Inflammatory macrophage (primary cell): ENCODE measurements around the gene ADAM8.
"Not testable (repeated sequence)": the region's sequence is repeated elsewhere in the genome, so short reads cannot be mapped to it uniquely, and the experiment has no call there.

Source experiments
- DNase-seq, 2 donors: peaks; one replicate each; pipeline ENCODE4 v3.0.0-alpha.2; 2020 to 2022
- total RNA-seq, 18 experiments: gene quantifications; one replicate each; lab custom pipeline; 2026; ENCODE audit warnings: mixed read lengths in 6 of 18, inconsistent platforms in 2 of 18; lab: John Stamatoyannopoulos, UW

Gene ADAM8
- total RNA-seq: 2.6 to 20.7 (median 4.9) reads per million in 18 experiments

DNA sequence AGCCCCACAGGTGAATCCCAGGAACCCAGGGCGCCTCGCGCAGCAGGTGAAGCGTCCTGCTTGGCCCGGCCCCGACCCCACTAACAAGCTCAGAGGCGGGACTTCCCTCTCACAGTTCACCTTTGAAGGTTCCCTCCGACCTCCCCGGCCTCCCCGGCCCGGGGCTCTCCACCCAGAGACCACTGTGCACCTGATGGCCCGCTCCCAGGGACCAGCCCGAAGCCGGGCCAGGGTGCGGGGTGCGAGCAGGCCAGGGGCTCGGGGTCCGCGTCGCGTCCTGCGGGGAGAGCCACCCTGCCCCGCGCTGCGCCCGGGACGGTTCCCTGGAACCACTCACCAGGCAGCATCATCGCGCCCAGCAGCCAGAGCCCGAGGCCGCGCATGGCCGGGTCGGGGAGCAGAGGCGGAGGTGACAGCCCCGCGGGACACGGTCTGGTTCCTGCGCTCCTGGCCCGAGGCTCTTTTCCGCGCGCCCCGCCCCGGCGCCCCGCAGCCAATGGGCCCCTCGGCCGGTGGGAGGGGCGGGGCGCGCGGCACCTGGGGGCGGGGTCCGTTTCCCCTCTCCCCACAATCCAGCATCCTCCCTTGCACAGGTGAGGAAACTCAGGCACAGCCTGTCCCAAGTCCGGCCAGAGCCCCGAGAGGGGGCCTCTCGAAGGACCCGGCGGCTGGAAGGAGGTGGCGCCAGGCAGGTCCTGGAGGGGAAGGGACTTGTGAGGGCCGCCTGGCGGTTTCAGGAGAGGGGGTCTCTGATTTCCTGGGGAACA lies at the start of gene ADAM8:
Gene ADAM8, minus strand, starts transcription at position 434 of the 767 bp plus-strand sequence. Its CDS starts 51 bp downstream, at position 383.
- peak; percentile 3 to 22 for DNase-seq

DNA sequence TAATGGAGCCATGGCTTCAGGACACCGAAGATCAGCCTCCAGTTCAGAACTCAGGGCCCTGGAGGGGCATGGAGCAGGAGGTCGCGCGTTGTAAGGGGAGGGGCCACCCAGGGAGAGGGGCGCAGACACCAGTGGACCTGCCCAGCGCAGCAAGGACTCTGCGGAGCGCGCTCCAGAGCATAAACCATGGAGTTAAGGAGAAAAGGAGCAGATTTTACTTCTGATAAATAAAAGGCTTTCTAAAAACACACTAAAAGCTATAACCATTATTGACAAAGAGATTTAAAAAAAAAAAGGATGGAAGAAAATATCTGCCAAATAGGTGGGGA lies 49.5 kb upstream of the ADAM8 start:
- no peak for DNase-seq

DNA sequence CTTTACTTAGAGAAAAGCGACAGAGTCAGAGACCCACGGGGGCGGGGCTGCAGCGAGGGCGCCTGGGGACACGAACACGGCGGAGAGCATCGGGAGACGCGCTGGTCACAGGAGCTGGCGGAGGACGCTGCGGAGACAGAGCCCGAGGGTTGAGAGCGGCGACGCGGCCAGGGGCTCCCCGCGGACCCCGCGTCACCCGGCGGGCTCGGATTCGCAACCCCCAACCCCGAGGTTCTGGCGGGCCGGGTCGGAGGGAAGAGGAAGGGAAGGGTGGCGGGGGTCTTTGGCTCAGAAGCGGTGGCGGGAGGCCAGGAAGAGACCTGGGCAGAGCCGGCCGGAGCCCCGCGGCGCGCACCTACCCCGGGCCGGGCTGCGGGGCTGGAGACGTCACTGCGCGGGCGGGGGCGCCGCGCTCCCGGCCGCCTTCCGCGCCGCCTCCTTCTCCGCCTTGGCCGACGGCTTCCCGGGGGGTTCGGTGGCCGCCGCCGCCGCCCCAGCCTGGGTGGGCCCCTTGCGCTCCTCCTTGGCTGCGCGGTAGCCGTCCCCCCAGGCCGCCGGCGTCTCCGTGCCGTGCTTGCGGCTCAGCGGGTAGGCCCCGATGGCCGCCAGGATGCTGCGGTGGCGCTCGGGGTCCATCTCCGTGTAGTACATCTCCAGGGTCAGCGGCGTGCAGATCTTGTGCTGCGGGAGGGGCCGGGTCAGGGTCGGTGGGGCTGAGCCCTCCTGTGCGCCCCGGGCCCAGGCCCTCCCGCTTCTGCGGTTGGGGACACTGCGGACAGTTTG lies 49.0 kb upstream of the ADAM8 start:
- no peak for DNase-seq

DNA sequence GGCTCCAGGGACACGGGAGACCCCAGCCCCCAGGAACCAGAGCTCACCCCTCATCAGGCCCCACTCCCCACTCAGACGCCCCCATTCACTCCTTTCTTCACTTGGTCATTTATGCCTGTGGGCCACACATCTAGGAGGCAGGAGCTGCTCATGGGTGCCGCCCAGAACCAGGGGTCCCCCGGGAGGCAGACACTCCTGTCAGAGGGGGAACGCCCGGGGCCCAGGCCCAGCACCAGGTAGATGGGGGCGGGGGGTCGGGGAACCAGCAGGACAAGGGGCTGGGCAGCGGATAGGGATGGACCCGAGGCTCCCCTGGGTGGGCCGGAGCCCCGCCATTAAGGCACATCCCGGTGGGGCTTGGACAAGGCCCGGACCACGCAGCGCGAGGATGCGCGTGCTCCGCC lies 48.2 kb upstream of the ADAM8 start:
- DNase-seq: no peak

DNA sequence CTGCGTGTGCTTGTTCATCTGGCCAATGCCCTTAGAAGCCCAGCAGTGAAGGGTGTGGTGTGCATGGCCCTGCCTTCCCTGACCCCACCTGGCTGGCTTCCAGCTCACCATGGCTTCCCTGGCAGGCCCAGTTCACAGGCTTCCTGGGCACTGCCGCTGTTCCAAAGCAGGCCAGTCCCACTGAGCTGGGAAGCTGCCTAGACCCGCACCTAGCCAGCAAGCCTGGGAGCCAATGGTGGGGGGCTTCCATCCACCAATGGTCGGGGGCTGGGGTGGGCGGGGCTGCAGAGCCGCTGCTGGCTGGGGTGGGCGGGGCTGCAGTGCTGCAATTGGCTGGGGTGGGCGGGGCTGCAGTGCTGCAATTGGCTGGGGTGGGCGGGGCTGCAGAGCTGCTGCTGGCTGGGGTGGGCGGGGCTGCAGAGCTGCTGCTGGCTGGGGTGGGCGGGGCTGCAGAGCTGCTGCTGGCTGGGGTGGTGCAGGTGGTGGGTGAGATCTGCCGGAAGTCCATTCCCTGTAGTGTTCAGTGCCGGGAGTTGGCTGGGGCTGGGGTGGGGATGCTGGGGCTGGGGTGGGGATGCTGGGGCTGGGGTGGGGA lies 47.6 kb upstream of the ADAM8 start:
- DNase-seq: peak in 1 of 2 donors; percentile 27

DNA sequence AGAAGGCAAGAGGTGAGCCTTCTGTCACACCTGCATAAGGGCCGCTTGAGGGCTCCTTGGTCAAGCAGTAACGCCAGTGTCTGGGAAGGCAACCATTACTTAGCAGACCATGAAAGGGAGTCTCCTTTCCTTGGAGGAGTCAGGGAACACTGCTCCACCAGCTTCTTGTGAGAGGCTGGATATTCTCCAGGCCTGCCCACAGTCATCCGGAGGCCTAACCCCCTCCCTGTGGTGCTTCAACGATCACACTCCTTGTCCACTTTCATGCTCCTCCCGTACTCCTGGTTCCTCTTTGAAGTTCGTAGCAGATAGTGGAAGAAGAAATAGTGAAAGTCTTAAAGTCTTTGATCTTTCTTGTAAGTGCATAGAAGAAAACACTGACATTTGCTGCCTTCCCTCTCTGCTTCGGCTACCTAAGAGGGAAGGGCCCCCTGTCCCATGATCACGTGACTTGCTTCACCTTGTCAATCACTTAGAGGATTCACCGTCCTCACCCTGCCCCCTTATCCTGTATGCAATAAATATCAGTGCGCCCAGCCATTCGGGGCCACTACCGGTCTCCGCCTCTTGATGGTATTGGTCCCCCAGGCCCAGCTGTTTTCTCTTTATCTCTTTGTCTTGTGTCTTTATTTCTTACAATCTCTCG lies 45.5 kb upstream of the ADAM8 start:
- DNase-seq: not testable (repeated sequence)

DNA sequence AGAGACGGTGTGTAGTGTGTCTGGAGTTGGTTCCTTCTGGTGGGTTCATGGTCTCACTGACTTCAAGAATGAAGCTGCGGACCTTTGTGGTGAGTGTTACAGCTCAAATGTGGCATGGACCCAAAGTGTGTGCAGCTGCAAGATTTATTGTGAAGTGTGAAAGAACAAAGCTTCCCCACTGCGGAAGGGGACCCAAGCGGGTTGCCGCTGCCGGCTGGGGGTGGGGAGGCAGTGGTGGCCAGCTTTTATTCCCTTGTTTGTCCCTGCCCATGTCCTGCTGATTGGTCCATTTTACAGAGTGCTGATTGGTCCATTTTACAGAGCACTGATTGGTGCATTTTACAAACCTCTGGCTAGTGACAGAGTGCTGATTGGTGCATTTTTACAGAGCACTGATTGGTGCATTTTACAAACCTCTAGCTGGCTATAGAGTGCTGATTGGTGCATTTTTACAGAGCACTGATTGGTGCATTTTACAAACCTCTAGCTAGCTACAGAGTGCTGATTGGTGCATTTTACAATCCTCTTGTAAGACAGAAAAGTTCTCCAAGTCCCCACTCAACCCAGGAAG lies 44.3 kb upstream of the ADAM8 start:
- DNase-seq: peak in 1 of 2 donors; percentile 16

DNA sequence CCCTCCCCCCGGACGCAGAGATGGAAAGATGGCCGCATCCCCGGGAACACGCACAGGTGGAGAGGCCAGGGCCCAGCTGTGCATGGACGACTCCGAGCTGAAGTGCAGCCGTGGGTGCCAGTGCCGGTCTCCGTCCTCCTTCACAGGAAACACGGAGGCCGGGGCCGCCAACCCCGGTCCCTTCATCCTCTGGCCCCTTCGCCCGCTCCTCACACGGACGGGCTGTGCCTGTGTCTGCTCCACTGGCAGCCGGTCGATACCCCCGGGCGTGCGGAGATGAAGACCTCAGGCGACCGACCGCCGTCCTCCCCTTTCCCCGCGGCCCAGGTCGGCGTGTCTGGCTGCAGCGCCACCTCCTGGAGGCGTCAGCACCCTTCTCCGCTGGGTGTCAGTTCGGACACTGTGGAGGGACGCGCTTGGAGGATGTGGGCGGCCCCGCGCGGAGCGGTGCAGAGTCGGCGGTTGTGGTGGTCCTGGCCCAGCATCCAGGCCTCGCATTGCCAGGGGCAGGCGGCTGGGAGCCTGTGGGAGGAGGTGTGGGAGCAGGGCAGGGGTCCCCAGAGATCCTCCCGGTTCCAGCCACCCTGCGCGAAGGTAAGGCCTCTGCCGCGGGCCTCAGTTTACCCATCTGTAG lies 41.9 kb upstream of the ADAM8 start:
- DNase-seq: peak; percentile 41 to 66

DNA sequence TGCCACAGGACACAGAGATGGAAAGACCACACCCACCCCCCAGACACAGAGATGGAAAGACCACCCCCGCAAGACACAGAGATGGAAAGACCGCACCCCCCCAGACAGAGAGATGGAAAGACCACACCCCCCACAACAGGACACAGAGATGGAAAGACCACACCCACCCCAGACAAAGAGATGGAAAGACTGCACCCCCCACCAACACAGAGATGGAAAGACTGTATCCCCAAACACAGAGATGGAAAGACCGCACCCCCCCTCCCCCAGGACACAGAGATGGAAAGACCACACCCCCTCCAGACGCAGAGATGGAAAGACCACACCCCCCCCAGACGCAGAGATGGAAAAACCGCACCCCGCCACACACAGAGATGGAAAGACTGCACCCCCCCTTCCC lies 40.1 kb upstream of the ADAM8 start:
- DNase-seq: no peak

DNA sequence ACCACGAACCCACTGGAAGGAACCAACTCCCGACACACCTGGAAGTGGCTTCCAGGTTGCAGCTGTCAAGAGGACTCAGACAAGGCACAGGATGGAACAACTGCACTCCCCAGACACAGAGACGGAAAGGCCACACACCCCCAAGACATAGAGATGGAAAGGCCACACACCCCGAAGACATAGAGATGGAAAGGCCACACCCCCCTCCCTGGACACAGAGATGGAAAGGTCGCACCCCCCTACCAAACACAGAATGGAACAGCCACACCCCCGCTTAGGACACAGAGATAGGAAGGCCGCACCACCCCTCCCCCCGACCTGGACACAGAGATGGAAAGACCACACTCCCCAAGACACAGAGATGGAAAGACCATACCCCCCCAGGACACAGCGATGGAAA lies 39.6 kb upstream of the ADAM8 start:
- DNase-seq: no peak

DNA sequence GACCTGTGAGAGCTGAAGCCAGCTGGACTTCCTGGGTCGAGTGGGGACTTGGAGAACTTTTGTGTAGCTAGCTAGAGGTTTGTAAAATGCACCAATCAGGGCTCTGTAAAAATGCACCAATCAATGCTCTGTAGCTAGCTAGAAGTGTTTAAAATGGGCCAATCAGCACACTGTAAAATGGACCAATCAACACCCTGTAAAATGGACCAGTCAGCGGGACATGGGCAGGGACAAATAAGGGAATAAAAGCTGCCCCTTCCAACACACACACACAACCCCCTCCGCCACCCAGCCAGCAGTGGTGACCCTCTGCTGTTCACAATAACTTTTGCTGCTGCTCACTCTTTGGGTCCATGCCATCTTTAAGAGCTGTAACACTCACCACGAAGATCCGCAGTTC lies 39.2 kb upstream of the ADAM8 start:
- DNase-seq: peak in 1 of 2 donors; percentile 19

DNA sequence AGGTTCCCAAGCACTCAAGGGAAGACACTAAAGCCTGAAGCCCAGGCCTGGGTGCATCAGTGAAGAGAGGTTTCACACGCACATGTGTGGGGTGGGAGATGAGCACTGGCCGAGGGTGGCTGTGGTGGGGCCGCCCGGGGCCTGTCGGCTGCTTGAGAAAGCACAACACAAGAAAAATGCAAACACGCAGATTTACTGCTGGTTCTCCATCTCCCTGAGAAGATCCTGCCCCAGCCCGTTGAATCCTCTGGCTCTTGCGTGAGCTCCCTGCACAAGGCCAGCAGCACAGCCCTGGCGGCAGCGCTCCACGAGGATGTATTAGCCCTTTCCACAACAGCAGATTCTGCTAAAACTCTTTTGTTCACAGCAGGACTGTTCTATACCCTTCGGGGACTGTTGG lies 38.2 kb upstream of the ADAM8 start:
- DNase-seq: no peak

DNA sequence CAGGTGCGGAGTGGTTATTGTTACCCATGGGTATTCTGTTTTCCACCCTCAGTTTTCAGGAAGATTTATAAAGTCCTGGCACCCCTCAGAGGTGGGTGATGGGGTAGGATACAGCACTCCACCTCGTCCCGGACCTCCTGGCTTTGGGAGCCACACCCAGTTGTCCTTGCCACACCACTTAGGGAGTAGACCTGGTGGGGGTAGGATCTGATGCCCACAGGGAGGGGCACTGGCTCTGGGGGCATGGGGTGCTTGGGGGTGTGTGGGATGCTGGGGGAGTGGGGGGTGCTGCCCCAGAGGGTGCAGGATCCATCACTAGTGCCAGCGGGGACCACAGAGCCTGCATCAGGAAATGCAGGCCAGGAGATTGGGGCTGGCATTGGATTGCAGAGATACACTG lies 36.5 kb upstream of the ADAM8 start:
- no peak for DNase-seq

DNA sequence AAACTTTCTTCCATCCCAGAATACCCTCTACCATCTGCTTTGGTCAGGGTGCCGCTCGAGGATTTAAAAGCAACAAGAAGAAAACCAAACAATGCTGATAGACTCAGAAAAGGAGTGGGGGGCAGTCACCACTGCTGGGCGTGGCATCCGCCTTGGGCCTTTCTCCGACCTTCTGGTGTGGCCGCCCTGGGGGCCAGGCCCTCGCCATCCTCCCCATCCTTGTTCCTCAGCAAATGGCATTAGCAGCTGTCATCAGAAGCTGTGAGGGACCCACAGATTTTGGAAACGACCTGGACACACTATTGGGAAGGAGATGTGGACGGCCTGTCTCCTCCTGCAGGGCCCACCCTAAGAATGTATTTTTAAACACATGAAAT lies 36.1 kb upstream of the ADAM8 start:
- no peak for DNase-seq

DNA sequence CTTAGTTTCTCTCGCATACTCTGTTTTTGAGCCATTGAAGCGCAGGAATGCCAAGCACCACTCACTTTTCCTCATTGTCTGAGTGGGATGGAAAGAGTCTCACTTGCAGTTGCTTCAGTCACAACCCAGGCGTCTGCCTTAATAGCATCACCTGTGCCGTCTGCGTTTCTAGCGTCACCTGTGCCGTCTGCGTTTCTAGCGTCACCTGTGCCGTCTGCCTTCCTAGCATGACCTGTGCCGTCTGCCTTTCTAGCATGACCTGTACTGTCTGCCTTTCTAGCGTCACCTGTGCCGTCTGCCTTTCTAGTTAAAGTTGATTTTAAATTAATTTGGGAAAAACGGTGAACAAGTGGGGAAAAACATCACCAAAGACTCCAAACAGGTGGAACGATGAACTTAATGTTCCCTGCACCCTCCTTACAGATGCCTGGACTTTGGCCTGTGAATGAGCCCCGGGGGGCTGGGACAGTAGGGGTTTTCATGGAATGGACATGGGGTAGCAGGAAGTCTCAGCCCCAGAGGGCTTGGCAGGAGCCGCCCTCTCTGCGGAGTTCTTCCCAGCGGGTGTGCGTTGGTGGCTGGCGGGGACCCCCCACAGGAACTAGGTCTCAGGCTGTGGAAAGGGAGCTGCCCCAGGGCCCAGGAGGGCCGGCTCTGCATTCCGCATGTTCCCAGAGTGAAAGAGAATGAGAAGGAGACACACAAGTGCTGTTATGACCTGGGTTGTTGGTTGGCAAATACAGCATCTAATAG lies 35.5 kb upstream of the ADAM8 start:
- DNase-seq: no peak

DNA sequence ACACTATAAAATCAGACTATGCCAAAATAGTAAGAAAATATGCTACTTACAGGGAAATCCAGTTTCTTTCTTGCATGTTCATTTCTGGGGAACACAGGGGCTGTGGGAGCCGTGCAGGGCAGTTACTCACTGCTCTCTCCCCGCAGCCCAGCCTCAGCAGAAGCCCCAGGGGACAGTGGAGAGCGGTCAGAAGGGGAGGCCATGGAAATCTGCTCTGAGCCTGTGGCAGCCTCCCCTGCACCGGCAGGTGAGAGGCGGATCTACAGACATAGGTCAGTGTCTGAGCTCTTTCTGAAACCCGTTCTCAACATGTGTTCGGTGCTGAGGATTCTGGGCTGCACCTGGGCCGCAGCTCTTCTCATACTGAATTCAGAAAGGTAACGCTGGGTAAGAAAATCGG lies 34.9 kb upstream of the ADAM8 start:
- DNase-seq: no peak

DNA sequence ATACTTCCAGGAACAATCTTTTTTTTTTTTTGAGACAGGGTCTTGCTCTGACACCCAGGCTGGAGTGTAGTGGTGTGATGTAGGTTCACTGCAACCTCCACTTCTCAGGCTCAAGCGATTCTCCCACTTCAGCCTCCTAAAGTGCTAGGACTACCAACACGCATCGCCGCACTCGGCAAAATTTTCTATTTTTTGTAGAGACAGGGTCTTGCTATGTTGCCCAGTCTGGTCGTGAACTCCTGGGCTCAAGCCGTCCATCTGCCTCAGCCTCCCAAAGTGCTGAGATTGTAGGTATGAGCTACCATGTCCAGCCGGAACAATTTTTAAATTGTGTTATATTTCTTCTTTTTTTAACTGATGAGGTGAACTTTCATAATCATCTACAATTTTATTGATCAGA lies 34.1 kb upstream of the ADAM8 start:
- no peak for DNase-seq

DNA sequence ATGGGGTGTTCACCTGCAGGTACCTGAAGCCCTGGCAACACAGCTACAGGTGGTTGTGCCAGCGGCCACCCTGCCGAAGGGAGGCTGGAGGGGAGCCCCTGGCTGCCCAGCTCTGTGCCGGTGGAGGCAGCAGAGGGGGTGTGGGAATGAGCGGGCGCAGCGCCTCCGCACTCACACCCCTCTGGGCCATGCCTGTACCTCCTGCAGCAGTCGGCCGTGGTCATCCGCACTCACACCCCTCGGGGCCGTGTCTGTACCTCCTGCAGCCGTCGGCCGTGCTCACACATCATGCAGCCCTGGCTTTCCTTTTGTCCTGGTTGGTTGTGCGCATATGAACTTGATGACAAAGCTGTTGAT lies 33.7 kb upstream of the ADAM8 start:
- no peak for DNase-seq

DNA sequence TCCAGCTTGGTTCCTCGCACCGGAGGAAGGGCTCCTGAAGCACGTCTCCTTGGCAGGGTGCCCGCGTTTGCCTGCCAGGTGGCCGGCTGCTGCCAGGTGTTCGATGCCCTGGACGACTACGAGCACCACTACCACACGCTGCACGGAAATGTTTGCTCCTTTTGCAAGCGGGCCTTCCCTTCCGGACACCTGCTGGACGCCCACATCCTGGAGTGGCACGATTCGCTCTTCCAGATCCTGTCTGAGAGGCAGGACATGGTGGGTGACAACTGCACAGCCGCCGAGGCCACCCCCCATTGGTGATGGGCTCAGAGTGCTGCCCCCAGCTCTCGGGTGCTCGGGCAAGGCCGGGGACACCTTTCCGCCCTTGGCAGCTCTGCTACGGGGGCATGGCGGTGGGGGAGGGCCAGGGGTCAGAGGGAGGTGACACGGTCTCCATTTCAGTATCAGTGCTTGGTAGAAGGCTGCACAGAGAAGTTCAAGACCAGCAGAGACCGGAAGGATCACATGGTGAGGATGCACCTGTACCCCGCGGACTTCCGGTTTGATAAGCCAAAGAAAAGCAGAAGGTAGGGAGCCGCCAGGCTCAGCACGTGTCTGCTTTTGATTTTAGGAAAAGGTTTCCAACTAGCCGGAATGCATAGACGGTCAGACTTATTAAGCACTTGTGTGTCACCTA lies 33.2 kb upstream of the ADAM8 start:
- no peak for DNase-seq

DNA sequence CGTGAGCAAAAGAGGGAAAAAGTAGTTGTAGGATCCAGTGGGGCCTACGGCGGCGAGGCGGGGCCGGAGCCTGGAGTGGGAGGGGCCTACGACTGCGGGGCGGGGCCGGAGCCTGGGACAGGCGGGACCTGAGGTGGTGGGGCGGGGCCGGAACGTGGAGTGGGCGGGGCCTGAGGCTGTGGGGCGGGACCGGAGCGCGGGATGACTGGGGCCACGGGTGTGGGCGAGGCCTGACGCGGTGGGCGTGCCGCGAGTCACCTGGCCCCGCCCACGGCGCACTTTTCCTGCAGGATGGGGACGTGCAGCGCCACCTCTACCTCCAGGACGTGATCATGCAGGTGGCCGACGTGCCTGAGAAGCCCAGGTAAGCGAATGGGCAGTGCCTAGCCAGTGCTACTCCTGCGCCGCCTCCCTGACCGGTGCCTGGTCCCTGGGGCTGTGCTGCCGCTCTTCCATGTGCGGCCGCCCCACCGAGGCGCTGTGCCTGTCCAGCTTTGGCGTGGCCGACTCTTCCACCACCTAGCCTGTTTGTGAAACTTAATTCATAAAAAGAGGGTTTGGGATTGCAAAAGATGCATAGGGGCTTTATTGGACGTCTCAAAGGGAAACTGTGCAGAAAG lies 32.5 kb upstream of the ADAM8 start:
- peak; percentile 94 to 95 for DNase-seq
